ENCODE data around the gene PLEK. TPM values are rescaled to one million over a fixed set of nuclear protein-coding genes. Genes with fewer than 3 reads are reported as not detected.

PLEK gene
- total and polyA plus RNA-seq, 8 donors: 0.45 to 18.1 (median 3.8) TPM

DNA sequence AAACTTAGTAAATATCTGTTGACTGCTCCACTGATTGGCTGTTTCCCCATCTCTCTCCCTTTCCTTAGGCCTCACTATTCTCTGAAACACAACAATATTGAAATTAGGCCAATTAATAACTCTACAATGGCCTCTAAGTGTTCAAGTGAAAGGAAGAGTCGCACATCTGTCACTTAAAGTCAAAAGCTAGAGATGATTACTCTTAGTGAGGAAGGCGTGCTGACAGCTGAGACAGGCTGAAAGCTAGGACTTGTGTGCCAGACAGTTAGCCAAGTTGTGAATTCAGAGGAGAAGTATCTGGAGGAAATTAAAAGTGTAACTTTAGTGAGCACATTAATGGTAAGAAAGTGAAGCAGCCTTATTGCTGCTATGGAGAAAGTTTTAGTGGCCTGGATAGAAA lies 48.4 kb downstream of the PLEK start:
- DNase-seq: no peak
- no peak overlapping the region for H3K4me3 ChIP-seq
- H3K27ac ChIP-seq: no peak overlapping the region
- no peaks in the 10 kb centered on the region for H3K27me3 ChIP-seq
- intact Hi-C loops (cut with DNase I; ENCODE audit: low total_unique reads): no loop called here
- no peak for TF ChIP-seq POLR2AphosphoS5 (IDR thresholded peaks at IDR 0.05)
- no peak for TF ChIP-seq EP300 (IDR thresholded peaks at IDR 0.05)
- TF ChIP-seq POLR2A (IDR thresholded peaks at IDR 0.05): no peak
- no peak for TF ChIP-seq CTCF (IDR thresholded peaks at IDR 0.05)
- no peaks in the 10 kb centered on the region for H3K4me1 ChIP-seq
- 94 to 100% (median 97%) methylated on average over 2 of the region's 2 CpGs for WGBS, 5 donors
- H3K36me3 ChIP-seq: no peaks in the 10 kb centered on the region
- no peaks in the 10 kb centered on the region for H3K9me3 ChIP-seq

DNA sequence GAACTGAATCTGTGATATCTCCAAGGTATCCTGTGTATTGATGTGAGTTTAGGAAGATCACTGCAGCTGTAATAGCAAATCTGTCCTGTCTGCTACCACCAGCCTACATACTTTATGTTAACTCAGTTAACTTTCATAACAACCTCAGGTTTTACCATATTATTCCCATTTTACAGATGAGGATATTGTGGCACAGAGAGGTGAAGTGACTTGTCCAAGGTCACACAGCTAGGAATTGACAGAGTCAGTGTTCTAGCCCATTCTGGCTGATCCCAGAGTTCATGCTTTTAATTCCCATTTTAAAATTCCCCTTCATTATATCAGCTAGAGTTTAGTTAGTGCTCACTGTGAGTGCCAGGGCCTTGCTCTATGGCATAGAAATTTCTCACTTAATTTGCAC lies 49.4 kb downstream of the PLEK start:
- Histone ChIP-seq H3K36me3 (no peaks in the 10 kb centered on the region), H3K4me3 (no peak overlapping the region), H3K9me3 (no peaks in the 10 kb centered on the region), H3K27ac (no peak overlapping the region), H3K4me1 (no peaks in the 10 kb centered on the region), H3K27me3 (no peaks in the 10 kb centered on the region)
- no peak for DNase-seq
- intact Hi-C loops (cut with DNase I; ENCODE audit: low total_unique reads): no loop called here
- TF ChIP-seq POLR2A (IDR thresholded peaks at IDR 0.05): no peak
- TF ChIP-seq CTCF (IDR thresholded peaks at IDR 0.05): no peak
- TF ChIP-seq POLR2AphosphoS5 (IDR thresholded peaks at IDR 0.05): no peak
- no peak for TF ChIP-seq EP300 (IDR thresholded peaks at IDR 0.05)

GRCh38 chr2:68414876-68415275 lies 49.8 kb downstream of the PLEK start:
- no peak overlapping the region for H3K4me3 ChIP-seq
- H3K9me3 ChIP-seq: no peaks in the 10 kb centered on the region
- H3K36me3 ChIP-seq: no peaks in the 10 kb centered on the region
- no peak for DNase-seq
- no peaks in the 10 kb centered on the region for H3K4me1 ChIP-seq
- TF ChIP-seq CTCF (IDR thresholded peaks at IDR 0.05) (no peak), EP300 (IDR thresholded peaks at IDR 0.05) (no peak), POLR2A (IDR thresholded peaks at IDR 0.05) (no peak), POLR2AphosphoS5 (IDR thresholded peaks at IDR 0.05) (no peak)
- H3K27ac ChIP-seq: no peak overlapping the region
- intact Hi-C loops (cut with DNase I; ENCODE audit: low total_unique reads): no loop called here
- H3K27me3 ChIP-seq: no peaks in the 10 kb centered on the region
- 59 to 67% (median 64%) methylated on average over 3 of the region's 3 CpGs for WGBS, 5 donors

GRCh38 chr2:68415521-68415920 lies 50.4 kb downstream of the PLEK start:
- TF ChIP-seq CTCF (IDR thresholded peaks at IDR 0.05) (no peak), POLR2A (IDR thresholded peaks at IDR 0.05) (no peak), EP300 (IDR thresholded peaks at IDR 0.05) (no peak), POLR2AphosphoS5 (IDR thresholded peaks at IDR 0.05) (no peak)

More at GRCh38 chr2:68415521-68415920, 50.4 kb downstream of the PLEK start:
- Histone ChIP-seq H3K4me1 (no peaks in the 10 kb centered on the region), H3K36me3 (no peaks in the 10 kb centered on the region), H3K9me3 (no peaks in the 10 kb centered on the region), H3K27me3 (no peaks in the 10 kb centered on the region), H3K27ac (no peak overlapping the region), H3K4me3 (no peak overlapping the region)
- intact Hi-C loops (cut with DNase I; ENCODE audit: low total_unique reads): no loop called here
- no peak for DNase-seq
